ENCODE results near the gene ENOX1. TPM values are rescaled to one million over a fixed set of nuclear protein-coding genes. Genes with fewer than 3 reads are reported as not detected.

ENOX1 gene
- total RNA-seq, 1 donor from 2014 or later, result 2.5 TPM

DNA sequence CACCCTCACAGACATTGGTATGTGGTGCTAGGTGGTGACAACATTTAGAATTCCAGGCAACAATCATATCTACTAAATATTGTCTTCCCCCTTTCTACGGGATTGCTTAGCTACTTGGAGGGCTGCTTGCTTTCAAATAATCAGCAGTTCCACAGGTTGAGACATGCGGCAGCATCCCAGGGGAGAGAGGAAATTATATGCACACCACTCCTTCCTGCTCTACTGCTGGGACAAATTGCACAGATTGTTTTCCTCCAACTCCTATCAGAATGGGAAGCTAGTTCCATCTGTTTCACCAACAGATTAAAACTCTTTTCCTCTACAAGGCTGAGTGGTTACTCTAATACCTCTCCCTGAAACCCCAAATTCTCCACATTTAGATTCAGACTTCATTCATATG lies 488.0 kb downstream of the ENOX1 start:
- Mint-ChIP-seq H3K4me3 (ENCODE audit: low read depth) (no peak overlapping the region), H3K27ac (no peak overlapping the region)

GRCh38 chr13:43297967-43298678 lies 488.6 kb downstream of the ENOX1 start:
- no peak for DNase-seq (ENCODE audit: low spot score, unreplicated experiment)
- Mint-ChIP-seq H3K27me3 (peaks cover 9% of the 10 kb centered on the region), H3K4me3 (ENCODE audit: low read depth) (no peak overlapping the region), H3K4me1 (ENCODE audit: low read depth) (peaks cover 13% of the 10 kb centered on the region), H3K9me3 (ENCODE audit: low read depth) (no peaks in the 10 kb centered on the region), H3K27ac (no peak overlapping the region), H3K36me3 (ENCODE audit: insufficient read depth) (no peaks in the 10 kb centered on the region)
- TF ChIP-seq, protein P1, sequence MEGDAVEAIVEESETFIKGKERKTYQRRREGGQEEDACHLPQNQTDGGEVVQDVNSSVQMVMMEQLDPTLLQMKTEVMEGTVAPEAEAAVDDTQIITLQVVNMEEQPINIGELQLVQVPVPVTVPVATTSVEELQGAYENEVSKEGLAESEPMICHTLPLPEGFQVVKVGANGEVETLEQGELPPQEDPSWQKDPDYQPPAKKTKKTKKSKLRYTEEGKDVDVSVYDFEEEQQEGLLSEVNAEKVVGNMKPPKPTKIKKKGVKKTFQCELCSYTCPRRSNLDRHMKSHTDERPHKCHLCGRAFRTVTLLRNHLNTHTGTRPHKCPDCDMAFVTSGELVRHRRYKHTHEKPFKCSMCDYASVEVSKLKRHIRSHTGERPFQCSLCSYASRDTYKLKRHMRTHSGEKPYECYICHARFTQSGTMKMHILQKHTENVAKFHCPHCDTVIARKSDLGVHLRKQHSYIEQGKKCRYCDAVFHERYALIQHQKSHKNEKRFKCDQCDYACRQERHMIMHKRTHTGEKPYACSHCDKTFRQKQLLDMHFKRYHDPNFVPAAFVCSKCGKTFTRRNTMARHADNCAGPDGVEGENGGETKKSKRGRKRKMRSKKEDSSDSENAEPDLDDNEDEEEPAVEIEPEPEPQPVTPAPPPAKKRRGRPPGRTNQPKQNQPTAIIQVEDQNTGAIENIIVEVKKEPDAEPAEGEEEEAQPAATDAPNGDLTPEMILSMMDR (IDR thresholded peaks at IDR 0.05; ENCODE audit: unreplicated experiment), result no peak

More for the DNA sequence above, 488.0 kb downstream of the ENOX1 start:
- Mint-ChIP-seq H3K9me3 (ENCODE audit: low read depth) (no peaks in the 10 kb centered on the region), H3K4me1 (ENCODE audit: low read depth) (peaks cover 15% of the 10 kb centered on the region), H3K36me3 (ENCODE audit: insufficient read depth) (no peaks in the 10 kb centered on the region), H3K27me3 (peaks cover 9% of the 10 kb centered on the region)
- no peak for DNase-seq (ENCODE audit: low spot score, unreplicated experiment)
- TF ChIP-seq, protein P1 (IDR thresholded peaks at IDR 0.05; ENCODE audit: unreplicated experiment), result no peak

DNA sequence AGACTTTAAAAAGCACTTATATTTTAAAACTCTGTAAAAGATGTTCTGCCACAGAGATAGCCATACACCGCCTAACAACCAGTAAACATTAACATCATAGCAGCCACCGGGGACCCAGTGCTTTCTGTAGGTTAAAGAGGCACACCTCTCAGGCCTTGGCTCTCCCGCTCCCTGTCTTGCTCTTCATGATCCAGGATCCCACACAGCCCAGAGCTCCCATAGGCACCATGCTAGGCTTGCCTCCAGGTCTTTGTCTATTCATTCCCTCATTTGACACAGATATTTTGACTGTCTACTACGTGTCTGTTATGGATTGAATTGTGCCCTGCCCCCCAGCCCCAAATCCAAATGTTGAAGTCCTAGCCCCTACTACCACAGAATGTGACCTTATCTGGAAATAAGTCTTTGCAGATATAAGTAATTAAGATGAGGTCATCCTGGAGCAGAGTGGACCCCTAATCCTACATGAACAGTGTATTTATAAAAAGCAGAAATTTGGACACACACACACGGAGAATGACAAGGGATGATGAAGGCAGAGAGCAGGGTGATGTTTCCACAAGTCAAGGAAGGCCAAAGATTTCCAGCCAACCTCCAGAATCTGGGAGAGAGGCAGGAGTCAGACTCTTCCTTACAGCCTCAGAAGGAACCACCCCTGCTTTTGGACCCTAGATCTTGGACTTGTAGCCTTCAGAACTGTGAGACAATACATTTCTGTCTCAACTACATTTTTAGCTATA lies 490.8 kb downstream of the ENOX1 start:
- TF ChIP-seq, protein P1 (IDR thresholded peaks at IDR 0.05; ENCODE audit: unreplicated experiment), result no peak
- H3K27ac Mint-ChIP-seq, result no peak overlapping the region
- no peaks in the 10 kb centered on the region for H3K9me3 Mint-ChIP-seq (ENCODE audit: low read depth)
- peaks cover 9% of the 10 kb centered on the region for H3K27me3 Mint-ChIP-seq
- H3K4me3 Mint-ChIP-seq (ENCODE audit: low read depth), result no peak overlapping the region
- peaks cover 7% of the 10 kb centered on the region for H3K4me1 Mint-ChIP-seq (ENCODE audit: low read depth)
- H3K36me3 Mint-ChIP-seq (ENCODE audit: insufficient read depth), result no peaks in the 10 kb centered on the region
- DNase-seq (ENCODE audit: low spot score, unreplicated experiment), result no peak

- Mint-ChIP-seq H3K4me1 (ENCODE audit: low read depth) (peaks cover 5% of the 10 kb centered on the region), H3K27me3 (peaks cover 9% of the 10 kb centered on the region), H3K4me3 (ENCODE audit: low read depth) (no peak overlapping the region), H3K36me3 (ENCODE audit: insufficient read depth) (no peaks in the 10 kb centered on the region), H3K27ac (no peak overlapping the region), H3K9me3 (ENCODE audit: low read depth) (no peaks in the 10 kb centered on the region)
- TF ChIP-seq, protein P1 (IDR thresholded peaks at IDR 0.05; ENCODE audit: unreplicated experiment), result no peak
- DNase-seq (ENCODE audit: low spot score, unreplicated experiment), result no peak
Measured at GRCh38 chr13:43295321-43295720, 491.5 kb downstream of the ENOX1 start.

DNA sequence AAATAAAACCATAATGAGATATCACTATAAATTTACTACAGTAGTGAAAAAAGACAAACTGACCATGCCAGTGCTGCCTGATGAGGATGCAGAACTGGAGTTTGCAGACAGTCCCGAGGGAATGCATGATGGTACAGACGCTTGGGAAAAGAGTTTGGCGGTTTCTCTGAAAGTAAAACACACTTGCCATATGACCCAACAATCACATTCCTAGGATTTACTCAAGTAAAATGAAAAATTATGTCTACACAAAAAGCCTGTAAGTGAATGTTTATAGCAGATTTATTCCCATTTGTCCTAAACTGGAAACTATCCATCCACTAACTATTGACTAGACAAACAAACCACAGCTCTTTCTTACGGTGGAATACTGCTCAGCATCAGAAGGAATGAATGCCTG lies 492.4 kb downstream of the ENOX1 start:
- DNase-seq (ENCODE audit: low spot score, unreplicated experiment), result no peak
- Mint-ChIP-seq H3K4me3 (ENCODE audit: low read depth) (no peak overlapping the region), H3K4me1 (ENCODE audit: low read depth) (peaks cover 7% of the 10 kb centered on the region), H3K36me3 (ENCODE audit: insufficient read depth) (no peaks in the 10 kb centered on the region), H3K9me3 (ENCODE audit: low read depth) (no peaks in the 10 kb centered on the region), H3K27ac (no peak overlapping the region), H3K27me3 (peaks cover 7% of the 10 kb centered on the region)
- TF ChIP-seq, protein P1 (IDR thresholded peaks at IDR 0.05; ENCODE audit: unreplicated experiment), result no peak
